ENCODE data around the gene INVS.

INVS gene

DNA sequence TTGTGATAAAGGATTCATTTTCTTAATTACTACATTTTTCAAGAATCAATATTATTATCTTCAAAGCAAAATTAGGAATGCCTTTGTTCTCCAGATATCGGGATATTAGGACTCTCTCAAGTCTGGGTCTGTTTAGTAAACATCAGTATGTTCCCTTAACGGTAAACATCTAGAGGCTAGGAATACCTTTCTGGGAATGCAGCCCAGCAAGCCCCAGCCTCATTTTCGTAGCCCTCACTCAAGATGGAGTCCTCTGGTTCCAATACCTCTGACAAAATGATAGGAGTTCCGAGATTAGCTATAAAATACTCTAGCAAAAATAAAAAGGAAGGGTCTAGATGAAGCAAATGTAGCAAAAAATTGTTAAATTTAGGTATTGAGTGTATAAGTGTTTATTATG lies 169.2 kb downstream of the INVS start:
- H3K4me3 ChIP-seq: no peak overlapping the region
- DNase-seq (ENCODE audit: low read depth, low spot score): no peak
- TF ChIP-seq FOXP2 (optimal IDR thresholded peaks at IDR 0.05; ENCODE audit: control extremely low read depth, extremely low read length, insufficient read depth) (no peak), POLR2AphosphoS5 (IDR thresholded peaks at IDR 0.05; ENCODE audit: borderline replicate concordance, low read depth, low read length) (no peak), EZH2 (IDR thresholded peaks at IDR 0.05) (no peak)

DNA sequence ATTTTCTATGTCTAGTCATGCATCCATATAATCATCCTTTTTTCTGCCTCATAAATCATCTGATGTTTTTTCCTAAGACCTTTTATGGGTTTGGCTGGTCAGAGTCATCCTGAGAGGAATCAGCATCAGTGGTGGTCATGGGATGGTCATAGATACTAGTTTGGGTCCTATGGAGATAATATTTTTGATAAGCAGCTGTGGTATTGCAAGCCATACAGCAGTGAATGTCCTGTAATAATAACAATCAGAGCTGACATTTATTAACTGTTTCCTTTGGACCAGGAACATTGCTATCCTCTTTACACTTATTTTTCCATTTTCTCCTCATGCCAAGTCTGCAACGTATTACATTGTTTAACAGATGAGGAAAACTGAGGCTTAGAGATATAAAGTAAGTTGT lies 170.6 kb downstream of the INVS start:
- Histone ChIP-seq H3K4me3 (no peak overlapping the region), H3K27ac (no peak overlapping the region), H3K9ac (ENCODE audit: insufficient read length) (no peak overlapping the region), H3K36me3 (ENCODE audit: insufficient read depth, low read length) (peaks cover 21% of the 10 kb centered on the region), H3K9me3 (ENCODE audit: low read depth, low read length) (no peaks in the 10 kb centered on the region)
- TF ChIP-seq FOXP2 (optimal IDR thresholded peaks at IDR 0.05; ENCODE audit: control extremely low read depth, extremely low read length, insufficient read depth) (no peak), EZH2 (IDR thresholded peaks at IDR 0.05) (no peak), POLR2AphosphoS5 (IDR thresholded peaks at IDR 0.05; ENCODE audit: borderline replicate concordance, low read depth, low read length) (no peak)
- DNase-seq (ENCODE audit: low read depth, low spot score): no peak

More for the DNA sequence above, 169.2 kb downstream of the INVS start:
- no peak overlapping the region for H3K9ac ChIP-seq (ENCODE audit: insufficient read length)
- peaks cover 23% of the 10 kb centered on the region for H3K36me3 ChIP-seq (ENCODE audit: insufficient read depth, low read length)
- no peaks in the 10 kb centered on the region for H3K9me3 ChIP-seq (ENCODE audit: low read depth, low read length)
- no peak overlapping the region for H3K27ac ChIP-seq

DNA sequence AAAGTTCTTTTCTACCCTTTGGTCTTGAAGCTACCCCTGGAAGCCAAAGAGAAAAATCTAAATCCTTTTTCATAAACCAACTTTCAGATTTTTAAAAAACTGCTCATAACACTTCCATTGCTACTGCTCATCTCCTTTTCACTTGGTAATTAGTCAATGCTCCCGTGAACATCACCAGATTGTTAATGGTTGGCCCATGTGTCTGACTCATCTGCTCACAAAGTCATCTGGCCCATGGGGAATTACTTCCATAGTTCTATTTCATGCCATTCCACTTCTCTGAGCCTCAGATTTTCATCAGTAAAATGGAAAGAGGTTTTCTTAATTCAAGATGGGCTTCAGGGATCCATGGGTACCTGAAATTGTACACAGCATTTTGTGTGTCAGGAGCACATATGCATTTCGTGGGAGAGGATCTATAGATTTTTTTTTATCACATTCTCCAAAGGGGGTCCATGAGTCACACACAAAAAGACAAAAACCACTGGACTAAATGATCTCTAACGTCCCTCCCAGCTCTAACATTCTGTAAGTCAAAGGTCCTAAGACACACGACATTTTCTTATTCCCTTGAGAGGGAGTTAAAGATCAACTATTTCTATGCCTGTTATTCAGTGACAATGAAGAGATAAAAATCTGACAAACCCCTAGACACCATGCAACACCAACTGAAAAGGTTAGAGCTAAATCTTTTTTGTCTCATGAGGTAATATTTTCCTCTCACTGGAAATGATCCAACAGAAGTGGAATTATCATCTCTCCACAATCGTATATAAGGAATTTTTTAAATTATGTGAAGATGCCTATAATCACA lies 178.3 kb downstream of the INVS start:
- Histone ChIP-seq H3K4me3 (no peak overlapping the region), H3K36me3 (ENCODE audit: insufficient read depth, low read length) (peaks cover 6% of the 10 kb centered on the region; the same call in 1 of the 2 replicates), H3K9me3 (ENCODE audit: low read depth, low read length) (no peaks in the 10 kb centered on the region), H3K27ac (no peak overlapping the region), H3K9ac (ENCODE audit: insufficient read length) (no peak overlapping the region)
- TF ChIP-seq FOXP2 (optimal IDR thresholded peaks at IDR 0.05; ENCODE audit: control extremely low read depth, extremely low read length, insufficient read depth) (no peak), EZH2 (IDR thresholded peaks at IDR 0.05) (no peak), POLR2AphosphoS5 (IDR thresholded peaks at IDR 0.05; ENCODE audit: borderline replicate concordance, low read depth, low read length) (no peak)
- no peak for DNase-seq (ENCODE audit: low read depth, low spot score)

DNA sequence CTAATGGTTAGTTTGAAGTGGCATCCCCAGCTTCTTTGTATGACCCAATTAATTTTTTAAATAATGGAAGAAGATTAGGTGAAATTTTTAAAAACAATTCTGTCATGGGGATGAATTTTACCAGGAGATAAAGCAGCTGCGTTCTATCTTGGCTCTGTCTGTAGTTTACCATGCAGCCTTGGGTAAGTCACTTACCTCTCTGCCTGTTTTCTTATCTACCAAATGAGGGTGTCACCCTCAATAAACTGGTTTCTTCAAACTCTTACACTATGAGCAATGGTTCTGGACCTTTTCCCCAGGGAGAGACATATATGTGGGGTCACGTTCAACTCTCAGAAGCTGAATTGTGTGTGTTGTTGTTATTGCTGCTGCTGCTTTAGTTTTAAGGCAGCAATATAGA lies 182.0 kb downstream of the INVS start:
- Histone ChIP-seq H3K4me3 (no peak overlapping the region), H3K9me3 (ENCODE audit: low read depth, low read length) (peaks cover 10% of the 10 kb centered on the region), H3K9ac (ENCODE audit: insufficient read length) (no peak overlapping the region), H3K36me3 (ENCODE audit: insufficient read depth, low read length) (peaks cover 28% of the 10 kb centered on the region), H3K27ac (no peak overlapping the region)
- TF ChIP-seq FOXP2 (optimal IDR thresholded peaks at IDR 0.05; ENCODE audit: control extremely low read depth, extremely low read length, insufficient read depth) (no peak), EZH2 (IDR thresholded peaks at IDR 0.05) (no peak), POLR2AphosphoS5 (IDR thresholded peaks at IDR 0.05; ENCODE audit: borderline replicate concordance, low read depth, low read length) (no peak)
- no peak for DNase-seq (ENCODE audit: low read depth, low spot score)

GRCh38 chr9:100281676-100282387 lies 182.8 kb downstream of the INVS start:
- Histone ChIP-seq H3K36me3 (ENCODE audit: insufficient read depth, low read length) (peaks cover 36% of the 10 kb centered on the region), H3K4me3 (no peak overlapping the region), H3K27ac (no peak overlapping the region), H3K9me3 (ENCODE audit: low read depth, low read length) (peaks cover 10% of the 10 kb centered on the region), H3K9ac (ENCODE audit: insufficient read length) (no peak overlapping the region)
- TF ChIP-seq EZH2 (IDR thresholded peaks at IDR 0.05): no peak
- TF ChIP-seq POLR2AphosphoS5 (IDR thresholded peaks at IDR 0.05; ENCODE audit: borderline replicate concordance, low read depth, low read length): no peak
- no peak for TF ChIP-seq FOXP2 (optimal IDR thresholded peaks at IDR 0.05; ENCODE audit: control extremely low read depth, extremely low read length, insufficient read depth)
- no peak for DNase-seq (ENCODE audit: low read depth, low spot score)

GRCh38 chr9:100282388-100282719 lies 183.3 kb downstream of the INVS start:
- Histone ChIP-seq H3K36me3 (ENCODE audit: insufficient read depth, low read length) (peaks cover 41% of the 10 kb centered on the region), H3K4me3 (no peak overlapping the region), H3K9me3 (ENCODE audit: low read depth, low read length) (peaks cover 10% of the 10 kb centered on the region), H3K9ac (ENCODE audit: insufficient read length) (no peak overlapping the region), H3K27ac (no peak overlapping the region)
- no peak for TF ChIP-seq FOXP2 (optimal IDR thresholded peaks at IDR 0.05; ENCODE audit: control extremely low read depth, extremely low read length, insufficient read depth)
- no peak for TF ChIP-seq EZH2 (IDR thresholded peaks at IDR 0.05)
- no peak for TF ChIP-seq POLR2AphosphoS5 (IDR thresholded peaks at IDR 0.05; ENCODE audit: borderline replicate concordance, low read depth, low read length)
- no peak for DNase-seq (ENCODE audit: low read depth, low spot score)

GRCh38 chr9:100284247-100284646 lies 185.2 kb downstream of the INVS start:
- no peak for TF ChIP-seq EZH2 (IDR thresholded peaks at IDR 0.05)
- no peak for TF ChIP-seq POLR2AphosphoS5 (IDR thresholded peaks at IDR 0.05; ENCODE audit: borderline replicate concordance, low read depth, low read length)
- TF ChIP-seq FOXP2 (optimal IDR thresholded peaks at IDR 0.05; ENCODE audit: control extremely low read depth, extremely low read length, insufficient read depth): no peak
- peaks cover 10% of the 10 kb centered on the region for H3K9me3 ChIP-seq (ENCODE audit: low read depth, low read length)
- H3K9ac ChIP-seq (ENCODE audit: insufficient read length): no peak overlapping the region
- no peak for DNase-seq (ENCODE audit: low read depth, low spot score)
- H3K36me3 ChIP-seq (ENCODE audit: insufficient read depth, low read length): peaks cover 58% of the 10 kb centered on the region
- no peak overlapping the region for H3K27ac ChIP-seq
- no peak overlapping the region for H3K4me3 ChIP-seq

- H3K4me3 ChIP-seq: no peak overlapping the region
- TF ChIP-seq EZH2 (IDR thresholded peaks at IDR 0.05) (no peak), FOXP2 (optimal IDR thresholded peaks at IDR 0.05; ENCODE audit: control extremely low read depth, extremely low read length, insufficient read depth) (no peak), POLR2AphosphoS5 (IDR thresholded peaks at IDR 0.05; ENCODE audit: borderline replicate concordance, low read depth, low read length) (no peak)
- no peak for DNase-seq (ENCODE audit: low read depth, low spot score)
- H3K9me3 ChIP-seq (ENCODE audit: low read depth, low read length): peaks cover 10% of the 10 kb centered on the region
- no peak overlapping the region for H3K9ac ChIP-seq (ENCODE audit: insufficient read length)
- H3K27ac ChIP-seq: no peak overlapping the region
- peaks cover 65% of the 10 kb centered on the region for H3K36me3 ChIP-seq (ENCODE audit: insufficient read depth, low read length)
Observed at GRCh38 chr9:100285080-100285479, 186.0 kb downstream of the INVS start.
